CD14-positive monocyte (primary cell): ENCODE data around the gene MYL1. TPM values are rescaled to one million over a fixed set of nuclear protein-coding genes. Genes with fewer than 3 reads are reported as not detected.

Experiments
- DNase-seq, 3 donors: peaks; one replicate each; pipeline ENCODE4 v3.0.0-alpha.2; 2011 to 2022
- H2AFZ ChIP-seq: 2 replicates; pipeline ENCODE4 v1.6.0; 2012; ENCODE audit warnings: mild to moderate bottlenecking, low read depth, low read length, inconsistent platforms; ENCODE audit not compliant: insufficient read depth, poor library complexity, severe bottlenecking
- H3K27ac ChIP-seq, 2 donors: 1 replicate in 1 of 2; 2 replicates in 1 of 2; pipeline ENCODE4 v1.5.1; 2012 to 2013; ENCODE audit warnings: low read length in 2 of 2, control low read depth in 1 of 2, inconsistent platforms in 1 of 2, low read depth in 1 of 2, mild to moderate bottlenecking in 1 of 2
- H3K27me3 ChIP-seq, 2 donors: one replicate each; pipeline versions ENCODE4 v1.6.0 to v1.6.1; 2011 to 2013; ENCODE audit warnings: low read length in 2 of 2; ENCODE audit not compliant: control insufficient read depth in 2 of 2, insufficient read depth in 2 of 2
- H3K36me3 ChIP-seq, 2 donors: replicated peaks in 1 of 2; 1 replicate in 1 of 2; 2 replicates in 1 of 2; pipeline versions ENCODE4 v1.5.1 to v1.6.1; 2012 to 2013; ENCODE audit warnings: low read length in 2 of 2, control low read depth in 1 of 2, inconsistent platforms in 1 of 2, mild to moderate bottlenecking in 1 of 2; ENCODE audit not compliant: insufficient read depth in 2 of 2, control insufficient read depth in 1 of 2
- H3K4me1 ChIP-seq, 2 donors: 1 replicate in 1 of 2; 2 replicates in 1 of 2; pipeline versions ENCODE4 v1.5.1 to v1.6.1; 2012 to 2013; ENCODE audit warnings: low read length in 2 of 2, control low read depth in 1 of 2, inconsistent platforms in 1 of 2, mild to moderate bottlenecking in 1 of 2, moderate library complexity in 1 of 2; ENCODE audit not compliant: insufficient read depth in 2 of 2, control insufficient read depth in 1 of 2
- H3K4me2 ChIP-seq: replicated peaks from 2 replicates; pipeline ENCODE3; 2012; ENCODE audit warnings: low read length, moderate library complexity, mild to moderate bottlenecking; ENCODE audit not compliant: poor library complexity, severe bottlenecking; ENCODE audit errors: extremely low read depth
- H3K4me3 ChIP-seq, 3 experiments: fragments of 200-600 bp in 1 of 3; sonication (generic) in 1 of 3; replicated peaks in 1 of 3; 1 replicate in 2 of 3; 2 replicates in 1 of 3; pipeline ENCODE4 v1.5.1; 2011 to 2013; ENCODE audit warnings: low read length in 3 of 3, mild to moderate bottlenecking in 3 of 3, control low read depth in 2 of 3, low read depth in 2 of 3, inconsistent platforms in 1 of 3, moderate library complexity in 1 of 3
- H3K79me2 ChIP-seq: 2 replicates; pipeline ENCODE4 v1.6.0; 2012; ENCODE audit warnings: mild to moderate bottlenecking, control low read depth, inconsistent platforms, low read length, moderate library complexity; ENCODE audit not compliant: insufficient read depth
- H3K9ac ChIP-seq: 2 replicates; pipeline ENCODE4 v1.6.0; 2017; ENCODE audit warnings: low read length, mild to moderate bottlenecking; ENCODE audit not compliant: insufficient read depth, poor library complexity, severe bottlenecking
- H3K9me3 ChIP-seq, 2 donors: replicated peaks in 1 of 2; 1 replicate in 1 of 2; 2 replicates in 1 of 2; pipeline versions ENCODE4 v1.5.1 to v1.6.1; 2012 to 2013; ENCODE audit warnings: low read length in 2 of 2, control low read depth in 1 of 2; ENCODE audit not compliant: control insufficient read depth in 1 of 2, insufficient read depth in 1 of 2
- H4K20me1 ChIP-seq: 2 replicates; pipeline ENCODE4 v1.6.0; 2012; ENCODE audit warnings: mild to moderate bottlenecking, low read length, control low read depth, moderate library complexity; ENCODE audit not compliant: insufficient read depth
- H3K27ac Mint-ChIP-seq, 7 donors: one replicate each; pipeline ENCODE4 v1.8.0; 2020; ENCODE audit warnings: mild to moderate bottlenecking in 7 of 7, mixed read lengths in 7 of 7, moderate library complexity in 6 of 7, inconsistent platforms in 2 of 7
- H3K27me3 Mint-ChIP-seq, 3 donors: one replicate each; pipeline ENCODE4 v1.8.0; 2021 to 2022; ENCODE audit warnings: low read depth in 3 of 3, mild to moderate bottlenecking in 3 of 3, mixed read lengths in 3 of 3, moderate library complexity in 3 of 3, inconsistent platforms in 1 of 3
- H3K36me3 Mint-ChIP-seq, 2 donors: one replicate each; pipeline ENCODE4 v1.8.0; 2020; ENCODE audit warnings: mixed read lengths in 2 of 2, inconsistent platforms in 1 of 2, mild to moderate bottlenecking in 1 of 2
- H3K4me1 Mint-ChIP-seq: one replicate; pipeline ENCODE4 v1.8.0; 2020; ENCODE audit warnings: mild to moderate bottlenecking, mixed read lengths
- H3K4me3 Mint-ChIP-seq, 2 donors: one replicate each; pipeline ENCODE4 v1.8.0; 2020; ENCODE audit warnings: mild to moderate bottlenecking in 2 of 2, mixed read lengths in 2 of 2, moderate library complexity in 1 of 2
- H3K9me3 Mint-ChIP-seq, 7 donors: one replicate each; pipeline ENCODE4 v1.8.0; 2020 to 2022; ENCODE audit warnings: mixed read lengths in 7 of 7, mild to moderate bottlenecking in 6 of 7, moderate library complexity in 6 of 7, inconsistent platforms in 2 of 7
- CTCF ChIP-seq: fragments of 200-600 bp; IDR thresholded peaks from one replicate; pipeline ENCODE4 v1.8.0; 2022; ENCODE audit warnings: antibody characterized with exemption, mild to moderate bottlenecking
- WGBS: methylation state at CpG from one replicate; pipeline ENCODE4 v1.1.5; 2013; ENCODE audit warnings: missing lambda C conversion rate; ENCODE audit not compliant: insufficient coverage; 5-methylcytosine and 5-hydroxymethylcytosine counted together
- intact Hi-C, 2 donors: fragments of 100-400 bp; cut with micrococcal nuclease; formaldehyde crosslinking; loops; one replicate each; pipeline versions ENCODE4 v1.15.0 to v1.15.1; 2023
- polyA plus RNA-seq, 3 donors: library from polyadenylated mRNA; depleted of rRNA in 1 of 3; unstranded in 2 of 3; stranded (reverse) in 1 of 3; fragments of 300-500 nt in 2 of 3; fragments of >200 nt in 1 of 3; fragmentation: Illumina TruSeq in 2 of 3; gene quantifications; 1 replicate in 2 of 3; 2 replicates in 1 of 3; pipeline ENCODE4 v1.2.3, GENCODE V29; 2012 to 2021

Gene MYL1
- polyA plus RNA-seq, 3 donors, result not detected

- H3K4me1 Mint-ChIP-seq, result no peaks in the 10 kb centered on the region
- no peaks in the 10 kb centered on the region for H3K27me3 ChIP-seq
- H3K36me3 Mint-ChIP-seq, result no peaks in the 10 kb centered on the region
- no peak for TF ChIP-seq CTCF
- H3K9ac ChIP-seq, result no peak overlapping the region
- no peak overlapping the region for H3K27ac Mint-ChIP-seq
- H3K9me3 ChIP-seq, result no peaks in the 10 kb centered on the region
- no peaks in the 10 kb centered on the region for H3K4me1 ChIP-seq
- no CpG with 5 or more reads among the region's 2 CpGs for WGBS
- H3K36me3 ChIP-seq, result no peaks in the 10 kb centered on the region
- peaks cover 0 to 2% (median 0%) of the 10 kb centered on the region in 3 donors for H3K27me3 Mint-ChIP-seq
- H3K4me3 ChIP-seq, result no peak overlapping the region
- H3K9me3 Mint-ChIP-seq, result peaks cover 0 to 3% (median 0%) of the 10 kb centered on the region in 7 donors
- H3K4me2 ChIP-seq, result no peak overlapping the region
- intact Hi-C loops, result no loop called here
- H2AFZ ChIP-seq, result no peak overlapping the region
- H3K79me2 ChIP-seq, result no peaks in the 10 kb centered on the region
- H3K4me3 Mint-ChIP-seq, result no peak overlapping the region
- no peak for DNase-seq
- no peak overlapping the region for H3K27ac ChIP-seq
- no peaks in the 10 kb centered on the region for H4K20me1 ChIP-seq
Observed at GRCh38 chr2:210318486-210318885, 3.5 kb upstream of the MYL1 start.

- H4K20me1 ChIP-seq, result no peaks in the 10 kb centered on the region
- TF ChIP-seq CTCF, result no peak
Observed at GRCh38 chr2:210310550-210310949, 4.4 kb downstream of the MYL1 start.

More at GRCh38 chr2:210310550-210310949, 4.4 kb downstream of the MYL1 start:
- Mint-ChIP-seq H3K27me3 (no peaks in the 10 kb centered on the region), H3K9me3 (peaks cover 0 to 2% (median 0%) of the 10 kb centered on the region in 7 donors), H3K4me3 (no peak overlapping the region), H3K4me1 (no peaks in the 10 kb centered on the region), H3K36me3 (no peaks in the 10 kb centered on the region), H3K27ac (no peak overlapping the region)
- H3K4me1 ChIP-seq, result no peaks in the 10 kb centered on the region
- no peak for DNase-seq
- H3K4me3 ChIP-seq, result no peak overlapping the region
- no peaks in the 10 kb centered on the region for H3K27me3 ChIP-seq
- H3K4me2 ChIP-seq, result no peak overlapping the region
- intact Hi-C loops, result no loop called here
- H3K9me3 ChIP-seq, result no peaks in the 10 kb centered on the region
- no peaks in the 10 kb centered on the region for H3K79me2 ChIP-seq
- no peak overlapping the region for H3K27ac ChIP-seq
- H3K36me3 ChIP-seq, result no peaks in the 10 kb centered on the region
- H2AFZ ChIP-seq, result no peak overlapping the region
- no peak overlapping the region for H3K9ac ChIP-seq
- WGBS, result no CpG with 5 or more reads among the region's 1 CpG
